GM12878 (cell line): Measurements from ENCODE around the gene TTC32. TPM values are rescaled to one million over a fixed set of nuclear protein-coding genes. Genes with fewer than 3 reads are reported as not detected.

Experiments used
- ATAC-seq: fragments of 200-7000 bp; cut with Tn5 transposase; 3 replicates; pipeline ENCODE4 v1.9.1; 2020; ENCODE audit warnings: mild to moderate bottlenecking, moderate library complexity
- BruUV-seq: library from RNA; stranded (reverse); fragments of 400-500 nt; replicated peaks from 2 replicates; lab custom pipeline; 2021; lab: Mats Ljungman, UMichigan
- CTCF ChIA-PET: fragments of 300-600 bp; sonication (Branson Sonifier 250); formaldehyde crosslinking; extraction: SDS; loops from one replicate; lab custom pipeline; 2021; ENCODE audit warnings: inconsistent platforms; lab: Yijun Ruan, JAX
- POLR2A ChIA-PET: fragments of 350-600 bp; formaldehyde crosslinking; extraction: SDS; loops from one replicate; lab custom pipeline; 2021; ENCODE audit warnings: inconsistent platforms; lab: Charles Lee
- RAD21 ChIA-PET: fragments of 300-600 bp; sonication (Branson Sonifier 250); formaldehyde crosslinking; loops from one replicate; lab custom pipeline; 2023; ENCODE audit warnings: antibody characterized with exemption; ENCODE audit not compliant: unreplicated experiment; lab: Charles Lee
- SMC1A ChIA-PET: fragments of 300-600 bp; sonication (Branson Sonifier 250); formaldehyde crosslinking; loops from one replicate; lab custom pipeline; 2023; ENCODE audit not compliant: unreplicated experiment, uncharacterized antibody; lab: Charles Lee
- DNase-seq: peaks from one replicate; pipeline ENCODE4 v3.0.0-alpha.2; 2011; ENCODE audit warnings: low read depth, low spot score
- FAIRE-seq: peaks from 3 replicates; lab custom pipeline; 2011; peaks lifted over from hg19 to GRCh38; lab: Jason Lieb, UNC
- H2AFZ ChIP-seq: 2 replicates; pipeline ENCODE4 v1.6.0; 2011; ENCODE audit warnings: low read depth, low read length, control low read depth; ENCODE audit not compliant: control insufficient read depth
- H3K27ac ChIP-seq: 2 replicates; pipeline ENCODE4 v1.5.1; 2011; ENCODE audit warnings: control low read depth; ENCODE audit not compliant: control insufficient read depth, insufficient read depth
- H3K27me3 ChIP-seq, 2 experiments: replicated peaks in 1 of 2; 2 replicates each; pipeline versions ENCODE4 v1.6.0 to v1.6.1; 2011; ENCODE audit warnings: low read length in 1 of 2; ENCODE audit not compliant: control insufficient read depth in 2 of 2, insufficient read depth in 2 of 2
- H3K36me3 ChIP-seq, 2 experiments: 2 replicates each; pipeline ENCODE4 v1.5.1; 2011; ENCODE audit warnings: low read length in 1 of 2; ENCODE audit not compliant: control insufficient read depth in 2 of 2, insufficient read depth in 2 of 2
- H3K4me1 ChIP-seq: 2 replicates; pipeline ENCODE4 v1.6.1; 2011; ENCODE audit warnings: mild to moderate bottlenecking, low read length, moderate library complexity, mixed read lengths; ENCODE audit not compliant: control insufficient read depth, insufficient read depth
- H3K4me2 ChIP-seq: 2 replicates; pipeline ENCODE4 v1.6.0; 2011; ENCODE audit warnings: control low read depth; ENCODE audit not compliant: control insufficient read depth, insufficient read depth
- H3K4me3 ChIP-seq: fragments of 200-600 bp; sonication (generic); 2 replicates; pipeline ENCODE4 v1.5.1; 2016
- H3K79me2 ChIP-seq: 2 replicates; pipeline ENCODE4 v1.6.0; 2011; ENCODE audit warnings: low read length; ENCODE audit not compliant: control insufficient read depth, insufficient read depth
- H3K9ac ChIP-seq: 2 replicates; pipeline ENCODE4 v1.8.0; 2011; ENCODE audit warnings: low read length, control low read depth, mixed read lengths; ENCODE audit not compliant: control insufficient read depth, insufficient read depth
- H3K9me3 ChIP-seq: replicated peaks from 3 replicates; pipeline ENCODE4 v1.5.1; 2011; ENCODE audit warnings: mild to moderate bottlenecking, low read length; ENCODE audit not compliant: control insufficient read depth, insufficient read depth
- H4K20me1 ChIP-seq: 2 replicates; pipeline ENCODE4 v1.6.0; 2011; ENCODE audit not compliant: control insufficient read depth, insufficient read depth
- CREM ChIP-seq: IDR thresholded peaks from 2 replicates; pipeline ENCODE4 v1.6.1; 2014; ENCODE audit warnings: antibody characterized with exemption, low read depth
- DPF2 ChIP-seq: fragments of 450-650 bp; IDR thresholded peaks from 2 replicates; pipeline ENCODE4 v1.6.1; 2017; ENCODE audit warnings: mild to moderate bottlenecking
- E2F4 ChIP-seq: IDR thresholded peaks from 2 replicates; pipeline ENCODE4 v1.6.1; 2012; ENCODE audit warnings: low read depth, low read length, improper control_type of control experiment
- FOS ChIP-seq: IDR thresholded peaks from 3 replicates; pipeline ENCODE4 v1.6.1; 2011; ENCODE audit warnings: borderline replicate concordance; ENCODE audit not compliant: insufficient read length; ENCODE audit errors: extremely low read depth
- GATAD2B ChIP-seq: fragments of 450-650 bp; conservative IDR thresholded peaks from 2 replicates; pipeline ENCODE4 v1.6.1; 2017; ENCODE audit warnings: low read depth, mild to moderate bottlenecking, moderate library complexity
- JUND ChIP-seq: IDR thresholded peaks from 2 replicates; pipeline ENCODE4 v1.6.1; 2012; ENCODE audit warnings: low read depth, mild to moderate bottlenecking, low read length, improper control_type of control experiment, moderate library complexity
- NFIC ChIP-seq: IDR thresholded peaks from 2 replicates; pipeline ENCODE4 v1.6.1; 2012; ENCODE audit warnings: low read depth, mild to moderate bottlenecking, inconsistent platforms, low read length, moderate library complexity
- POLR2A ChIP-seq: IDR thresholded peaks from 2 replicates; pipeline ENCODE4 v1.6.1; 2011; ENCODE audit warnings: low read depth, mild to moderate bottlenecking, low read length
- POU2F2 ChIP-seq: IDR thresholded peaks from 3 replicates; pipeline ENCODE4 v1.6.1; 2011; ENCODE audit warnings: low read depth, mild to moderate bottlenecking, low read length, borderline replicate concordance
- SIX5 ChIP-seq: IDR thresholded peaks from 2 replicates; pipeline ENCODE4 v1.6.1; 2011; ENCODE audit warnings: mild to moderate bottlenecking, low read depth, low read length, moderate library complexity; ENCODE audit not compliant: severe bottlenecking
- SREBF2 ChIP-seq: IDR thresholded peaks from 2 replicates; pipeline ENCODE4 v1.6.1; 2012; ENCODE audit warnings: mild to moderate bottlenecking, low read length
- SRF ChIP-seq, 2 experiments: IDR thresholded peaks; 2 replicates each; pipeline ENCODE4 v1.6.1; 2011; ENCODE audit warnings: low read depth in 2 of 2, low read length in 2 of 2, mild to moderate bottlenecking in 1 of 2, moderate library complexity in 1 of 2
- TAF1 ChIP-seq: IDR thresholded peaks from 2 replicates; pipeline ENCODE4 v1.6.1; 2011; ENCODE audit warnings: mild to moderate bottlenecking, low read depth, low read length, borderline replicate concordance
- WGBS: methylation state at CpG from one replicate; pipeline ENCODE4 v1.1.6; 2016; ENCODE audit warnings: low lambda C conversion rate; ENCODE audit not compliant: insufficient replicate concordance, insufficient coverage; ENCODE audit errors: missing lambda C conversion rate; 5-methylcytosine and 5-hydroxymethylcytosine counted together
- in situ Hi-C: fragments of 300-500 bp; cut with MboI; formaldehyde crosslinking; loops from 9 replicates; pipeline ENCODE4 v1.14.3; 2018; ENCODE audit warnings: mixed read lengths
- intact Hi-C: fragments of 100-400 bp; cut with micrococcal nuclease; formaldehyde crosslinking; loops from one replicate; pipeline ENCODE4 v1.14.2; 2022; ENCODE audit not compliant: unreplicated experiment
- polyA plus RNA-seq, 11 experiments: library from polyadenylated mRNA; depleted of rRNA in 4 of 11; unstranded in 6 of 11; stranded (reverse) in 5 of 11; fragments of >200 nt; fragmentation: Nextera tagmentation in 4 of 11; fragmentation: Illumina TruSeq in 1 of 11; extraction: Ambion mirVana in 4 of 11; extraction: Trizol in 1 of 11; gene quantifications; 1 replicate in 1 of 11; 2 replicates in 10 of 11; pipeline versions ENCODE4 v1.2.1 to v1.2.3, GENCODE V29; 2011 to 2016; ENCODE audit warnings: inconsistent platforms in 2 of 11, missing spikeins in 2 of 11, low read depth in 1 of 11
- total RNA-seq, 4 experiments: library from RNA; depleted of rRNA in 3 of 4; stranded (reverse); fragments of >200 nt in 3 of 4; fragmentation: Illumina TruSeq in 1 of 4; extraction: Trizol in 1 of 4; gene quantifications; 2 replicates each; pipeline versions ENCODE4 v1.2.1 to v1.2.3, GENCODE V29; 2013 to 2021
- TF ChIP-seq, protein P1 (sequence below): fragments of 450-650 bp; IDR thresholded peaks from 2 replicates; pipeline ENCODE4 v1.6.1; 2017; ENCODE audit warnings: antibody characterized with exemption, mild to moderate bottlenecking, moderate library complexity
- TF ChIP-seq, protein P2 (sequence below): IDR thresholded peaks from 2 replicates; pipeline ENCODE4 v1.6.1; 2012; ENCODE audit warnings: improper control_type of control experiment, low read depth, low read length; ENCODE audit not compliant: insufficient replicate concordance

Gene TTC32
- total and polyA plus RNA-seq, 10 of the 15 experiments (the other 5 are each of a cell fraction or from before 2014, with no cell fraction given): 11.1 to 30.0 (median 19.7) TPM

DNA sequence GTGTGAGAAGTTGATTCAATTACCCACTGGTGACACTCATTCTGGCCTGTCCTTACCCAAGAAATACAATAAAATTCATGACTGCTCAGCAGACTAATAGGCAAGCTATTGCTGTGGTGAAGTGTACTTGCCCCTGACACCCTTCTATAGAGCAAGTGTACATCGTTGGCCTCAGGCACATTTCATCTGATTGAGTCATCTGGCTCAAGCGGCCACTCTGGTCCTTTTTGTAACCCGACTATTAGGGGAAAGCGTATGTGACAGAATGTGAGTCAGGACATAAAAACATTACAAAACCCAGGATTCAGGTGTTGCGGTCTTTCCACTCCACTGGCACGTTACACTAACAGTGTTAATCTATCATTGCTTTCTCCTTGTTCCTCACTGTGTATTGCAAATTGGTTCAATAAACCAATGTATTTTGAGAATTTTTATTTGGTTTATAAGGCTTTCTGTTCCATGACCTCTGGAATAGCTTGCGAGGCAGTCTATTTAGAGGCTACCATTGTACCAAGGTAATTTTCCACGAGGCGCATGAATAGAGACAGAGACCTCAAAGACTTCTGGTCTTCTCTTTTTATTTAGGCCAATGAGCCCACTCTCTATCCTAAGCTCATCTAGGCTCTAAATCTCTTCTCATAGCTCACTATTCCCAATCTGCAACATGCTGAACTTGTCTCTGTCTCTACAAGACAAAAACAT lies 10.2 kb upstream of the TTC32 start:
- DNase-seq (no peak), ATAC-seq (no peak), FAIRE-seq (no peak)
- POLR2A ChIA-PET: interaction anchor here (0.6 to 1.3 kb wide), 2 partner anchors 14 to 22 kb away, joined by 3 to 5 read pairs; no protein-coding TSS in a partner anchor
- H3K27ac ChIP-seq: no peak overlapping the region
- H3K4me1 ChIP-seq: no peaks in the 10 kb centered on the region
- SMC1A ChIA-PET: interaction anchor here (1.0 to 2.2 kb wide), 5 partner anchors 12 to 92 kb away, joined by 3 to 7 read pairs (median 3); no protein-coding TSS in a partner anchor
- CTCF ChIA-PET: interaction anchor here (0.8 to 1.1 kb wide), 2 partner anchors 12 to 14 kb away, joined by 3 read pairs; no protein-coding TSS in a partner anchor
- WGBS: 95% methylated on average over 9 of the region's 9 CpGs
- BruUV-seq: TSS peak; percentile 48
- H3K27me3 ChIP-seq: no peaks in the 10 kb centered on the region
- no peaks in the 10 kb centered on the region for H3K9me3 ChIP-seq
- no peak overlapping the region for H3K9ac ChIP-seq
- no peak overlapping the region for H3K4me2 ChIP-seq
- no peaks in the 10 kb centered on the region for H4K20me1 ChIP-seq
- H2AFZ ChIP-seq: no peak overlapping the region
- in situ Hi-C loops (no loop called here), intact Hi-C loops (no loop called here)
- TF ChIP-seq JUND (no peak), CREM (no peak), FOS (no peak), POU2F2 (no peak), E2F4 (no peak), GATAD2B (no peak), NFIC (no peak), SIX5 (no peak), SRF (IDR thresholded peaks at IDR 0.05; ENCODE audit: low read depth in 2 of 2, low read length in 2 of 2) (no peak), DPF2 (no peak), POLR2A (no peak), SREBF2 (no peak), TAF1 (no peak)
- TF ChIP-seq, protein P1, sequence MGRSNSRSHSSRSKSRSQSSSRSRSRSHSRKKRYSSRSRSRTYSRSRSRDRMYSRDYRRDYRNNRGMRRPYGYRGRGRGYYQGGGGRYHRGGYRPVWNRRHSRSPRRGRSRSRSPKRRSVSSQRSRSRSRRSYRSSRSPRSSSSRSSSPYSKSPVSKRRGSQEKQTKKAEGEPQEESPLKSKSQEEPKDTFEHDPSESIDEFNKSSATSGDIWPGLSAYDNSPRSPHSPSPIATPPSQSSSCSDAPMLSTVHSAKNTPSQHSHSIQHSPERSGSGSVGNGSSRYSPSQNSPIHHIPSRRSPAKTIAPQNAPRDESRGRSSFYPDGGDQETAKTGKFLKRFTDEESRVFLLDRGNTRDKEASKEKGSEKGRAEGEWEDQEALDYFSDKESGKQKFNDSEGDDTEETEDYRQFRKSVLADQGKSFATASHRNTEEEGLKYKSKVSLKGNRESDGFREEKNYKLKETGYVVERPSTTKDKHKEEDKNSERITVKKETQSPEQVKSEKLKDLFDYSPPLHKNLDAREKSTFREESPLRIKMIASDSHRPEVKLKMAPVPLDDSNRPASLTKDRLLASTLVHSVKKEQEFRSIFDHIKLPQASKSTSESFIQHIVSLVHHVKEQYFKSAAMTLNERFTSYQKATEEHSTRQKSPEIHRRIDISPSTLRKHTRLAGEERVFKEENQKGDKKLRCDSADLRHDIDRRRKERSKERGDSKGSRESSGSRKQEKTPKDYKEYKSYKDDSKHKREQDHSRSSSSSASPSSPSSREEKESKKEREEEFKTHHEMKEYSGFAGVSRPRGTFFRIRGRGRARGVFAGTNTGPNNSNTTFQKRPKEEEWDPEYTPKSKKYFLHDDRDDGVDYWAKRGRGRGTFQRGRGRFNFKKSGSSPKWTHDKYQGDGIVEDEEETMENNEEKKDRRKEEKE: no peak
- TF ChIP-seq, protein P2, sequence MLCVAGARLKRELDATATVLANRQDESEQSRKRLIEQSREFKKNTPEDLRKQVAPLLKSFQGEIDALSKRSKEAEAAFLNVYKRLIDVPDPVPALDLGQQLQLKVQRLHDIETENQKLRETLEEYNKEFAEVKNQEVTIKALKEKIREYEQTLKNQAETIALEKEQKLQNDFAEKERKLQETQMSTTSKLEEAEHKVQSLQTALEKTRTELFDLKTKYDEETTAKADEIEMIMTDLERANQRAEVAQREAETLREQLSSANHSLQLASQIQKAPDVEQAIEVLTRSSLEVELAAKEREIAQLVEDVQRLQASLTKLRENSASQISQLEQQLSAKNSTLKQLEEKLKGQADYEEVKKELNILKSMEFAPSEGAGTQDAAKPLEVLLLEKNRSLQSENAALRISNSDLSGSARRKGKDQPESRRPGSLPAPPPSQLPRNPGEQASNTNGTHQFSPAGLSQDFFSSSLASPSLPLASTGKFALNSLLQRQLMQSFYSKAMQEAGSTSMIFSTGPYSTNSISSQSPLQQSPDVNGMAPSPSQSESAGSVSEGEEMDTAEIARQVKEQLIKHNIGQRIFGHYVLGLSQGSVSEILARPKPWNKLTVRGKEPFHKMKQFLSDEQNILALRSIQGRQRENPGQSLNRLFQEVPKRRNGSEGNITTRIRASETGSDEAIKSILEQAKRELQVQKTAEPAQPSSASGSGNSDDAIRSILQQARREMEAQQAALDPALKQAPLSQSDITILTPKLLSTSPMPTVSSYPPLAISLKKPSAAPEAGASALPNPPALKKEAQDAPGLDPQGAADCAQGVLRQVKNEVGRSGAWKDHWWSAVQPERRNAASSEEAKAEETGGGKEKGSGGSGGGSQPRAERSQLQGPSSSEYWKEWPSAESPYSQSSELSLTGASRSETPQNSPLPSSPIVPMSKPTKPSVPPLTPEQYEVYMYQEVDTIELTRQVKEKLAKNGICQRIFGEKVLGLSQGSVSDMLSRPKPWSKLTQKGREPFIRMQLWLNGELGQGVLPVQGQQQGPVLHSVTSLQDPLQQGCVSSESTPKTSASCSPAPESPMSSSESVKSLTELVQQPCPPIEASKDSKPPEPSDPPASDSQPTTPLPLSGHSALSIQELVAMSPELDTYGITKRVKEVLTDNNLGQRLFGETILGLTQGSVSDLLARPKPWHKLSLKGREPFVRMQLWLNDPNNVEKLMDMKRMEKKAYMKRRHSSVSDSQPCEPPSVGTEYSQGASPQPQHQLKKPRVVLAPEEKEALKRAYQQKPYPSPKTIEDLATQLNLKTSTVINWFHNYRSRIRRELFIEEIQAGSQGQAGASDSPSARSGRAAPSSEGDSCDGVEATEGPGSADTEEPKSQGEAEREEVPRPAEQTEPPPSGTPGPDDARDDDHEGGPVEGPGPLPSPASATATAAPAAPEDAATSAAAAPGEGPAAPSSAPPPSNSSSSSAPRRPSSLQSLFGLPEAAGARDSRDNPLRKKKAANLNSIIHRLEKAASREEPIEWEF: no peak
- H3K79me2 ChIP-seq: no peaks in the 10 kb centered on the region
- no peaks in the 10 kb centered on the region for H3K36me3 ChIP-seq
- RAD21 ChIA-PET: no interaction called here
- H3K4me3 ChIP-seq: no peak overlapping the region
